Endothelial cell of umbilical vein (primary cell): ENCODE data around the gene KATNAL1. TPM values are rescaled to one million over a fixed set of nuclear protein-coding genes. Genes with fewer than 3 reads are reported as not detected.

ENCODE experiments used
- BruUV-seq: library from RNA; stranded (reverse); fragments of 400-500 nt; replicated peaks from 2 replicates; lab custom pipeline; 2021; lab: Mats Ljungman, UMichigan
- CTCF ChIA-PET: fragments of 300-600, 350-600 bp; sonication (Branson Sonifier 250); formaldehyde crosslinking; loops from one replicate; lab custom pipeline; 2021; ENCODE audit warnings: antibody characterized with exemption, inconsistent platforms; lab: Charles Lee
- POLR2A ChIA-PET: fragments of 300-600, 350-600 bp; sonication (Branson Sonifier 250); formaldehyde crosslinking; loops from one replicate; lab custom pipeline; 2021; ENCODE audit warnings: antibody characterized with exemption, inconsistent platforms; lab: Charles Lee
- DNase-seq: peaks from one replicate; pipeline ENCODE4 v3.0.0-alpha.2; 2011; ENCODE audit warnings: low read depth, low spot score
- FAIRE-seq: peaks from 2 replicates; lab custom pipeline; 2011; peaks lifted over from hg19 to GRCh38; lab: Jason Lieb, UNC
- H2AFZ ChIP-seq: 2 replicates; pipeline ENCODE4 v1.6.0; 2012; ENCODE audit warnings: low read depth, low read length, control low read depth, inconsistent platforms
- H3K27ac ChIP-seq: 2 replicates; pipeline ENCODE4 v1.5.1; 2011; ENCODE audit warnings: low read depth, mild to moderate bottlenecking, control low read depth, low read length, moderate library complexity; ENCODE audit not compliant: insufficient read depth
- H3K27me3 ChIP-seq, 2 experiments: 2 replicates each; pipeline versions ENCODE4 v1.6.0 to v1.6.1; 2011; ENCODE audit warnings: low read length in 2 of 2, mixed read lengths in 1 of 2; ENCODE audit not compliant: control insufficient read depth in 2 of 2, insufficient read depth in 2 of 2
- H3K36me3 ChIP-seq, 2 experiments: 2 replicates in 1 of 2; 3 replicates in 1 of 2; pipeline ENCODE4 v1.5.1; 2011; ENCODE audit warnings: low read length in 2 of 2, mild to moderate bottlenecking in 1 of 2, moderate library complexity in 1 of 2; ENCODE audit not compliant: control insufficient read depth in 2 of 2, insufficient read depth in 2 of 2; ENCODE audit errors: extremely low read depth in 1 of 2
- H3K4me1 ChIP-seq: 3 replicates; pipeline ENCODE4 v1.5.1; 2011; ENCODE audit warnings: mild to moderate bottlenecking, low read length; ENCODE audit not compliant: control insufficient read depth, insufficient read depth; ENCODE audit errors: extremely low read depth
- H3K4me2 ChIP-seq: 2 replicates; pipeline ENCODE4 v1.6.1; 2011; ENCODE audit warnings: low read length, control low read depth, mixed read lengths; ENCODE audit not compliant: insufficient read depth
- H3K4me3 ChIP-seq, 3 experiments: fragments of 200-600 bp in 1 of 3; sonication (generic), shearing (Covaris generic) in 1 of 3; replicated peaks in 1 of 3; 2 replicates each; pipeline ENCODE4 v1.5.1; 2011 to 2016; ENCODE audit warnings: control low read depth in 3 of 3, low read length in 3 of 3, mild to moderate bottlenecking in 2 of 3, inconsistent platforms in 1 of 3, low read depth in 1 of 3, moderate library complexity in 1 of 3; ENCODE audit not compliant: insufficient read depth in 1 of 3
- H3K79me2 ChIP-seq: 2 replicates; pipeline ENCODE4 v1.6.0; 2012; ENCODE audit warnings: low read length, inconsistent platforms; ENCODE audit not compliant: control insufficient read depth, insufficient read depth
- H3K9ac ChIP-seq: replicated peaks from 2 replicates; pipeline ENCODE3; 2011; ENCODE audit warnings: low read length, control low read depth; ENCODE audit not compliant: insufficient read depth; ENCODE audit errors: extremely low read depth
- H3K9me1 ChIP-seq: replicated peaks from 3 replicates; pipeline ENCODE4 v1.6.0; 2011; ENCODE audit warnings: mild to moderate bottlenecking, low read length; ENCODE audit not compliant: control insufficient read depth, insufficient read depth; ENCODE audit errors: extremely low read depth
- H3K9me3 ChIP-seq: replicated peaks from 2 replicates; pipeline ENCODE4 v1.5.1; 2012; ENCODE audit warnings: low read length, inconsistent platforms; ENCODE audit not compliant: control insufficient read depth, insufficient read depth
- H4K20me1 ChIP-seq: replicated peaks from 2 replicates; pipeline ENCODE3; 2011; ENCODE audit warnings: mild to moderate bottlenecking, low read length; ENCODE audit not compliant: control insufficient read depth, insufficient read depth; ENCODE audit errors: extremely low read depth
- CTCF ChIP-seq, 2 donors: IDR thresholded peaks; 1 replicate in 1 of 2; 2 replicates in 1 of 2; pipeline ENCODE4 v1.5.1; 2011; ENCODE audit warnings: low read length in 2 of 2, mild to moderate bottlenecking in 2 of 2, moderate library complexity in 2 of 2, control low read depth in 1 of 2, inconsistent platforms in 1 of 2, low read depth in 1 of 2; ENCODE audit not compliant: insufficient read depth in 1 of 2; ENCODE audit errors: extremely low read depth in 1 of 2
- EZH2 ChIP-seq: IDR thresholded peaks from 2 replicates; pipeline ENCODE4 v1.6.1; 2012; ENCODE audit warnings: borderline replicate concordance, low read depth, mild to moderate bottlenecking, moderate library complexity, low read length, inconsistent platforms; ENCODE audit not compliant: severe bottlenecking
- FOS ChIP-seq: IDR thresholded peaks from 2 replicates; pipeline ENCODE4 v1.6.1; 2011; ENCODE audit warnings: mild to moderate bottlenecking, low read length, moderate library complexity, borderline replicate concordance; ENCODE audit not compliant: insufficient read depth
- JUN ChIP-seq: IDR thresholded peaks from 2 replicates; pipeline ENCODE4 v1.6.1; 2011; ENCODE audit warnings: borderline replicate concordance, low read depth; ENCODE audit not compliant: insufficient read length, insufficient read depth
- MYC ChIP-seq: IDR thresholded peaks from one replicate; pipeline ENCODE4 v1.6.1; 2011; ENCODE audit warnings: mild to moderate bottlenecking, low read depth, low read length
- POLR2A ChIP-seq: IDR thresholded peaks from 2 replicates; pipeline ENCODE4 v1.6.1; 2012; ENCODE audit warnings: low read depth, mild to moderate bottlenecking, control low read depth, low read length
- POLR2AphosphoS5 ChIP-seq: IDR thresholded peaks from 2 replicates; pipeline ENCODE4 v1.6.1; 2012; ENCODE audit warnings: low read depth, mild to moderate bottlenecking, control low read depth, low read length, moderate library complexity; ENCODE audit not compliant: insufficient read depth
- dilution Hi-C: fragments of 300-500 bp; cut with MboI; formaldehyde crosslinking; loops from one replicate; pipeline ENCODE4 v1.15.0; 2019; ENCODE audit warnings: low sequenced_read_pairs; ENCODE audit not compliant: extremely low pct_ligation_motif_present
- intact Hi-C: fragments of 100-400 bp; cut with micrococcal nuclease; formaldehyde crosslinking; loops from one replicate; pipeline ENCODE4 v1.10.0; 2022
- polyA plus RNA-seq, 4 experiments: library from polyadenylated mRNA; depleted of rRNA in 3 of 4; stranded (reverse) in 3 of 4; unstranded in 1 of 4; fragments of >200 nt; gene quantifications; 2 replicates each; pipeline versions ENCODE4 v1.2.1 to v1.2.3, GENCODE V29; 2011 to 2012; ENCODE audit warnings: missing spikeins in 1 of 4
- total RNA-seq: library from RNA; stranded (reverse); gene quantifications from 2 replicates; pipeline ENCODE4 v1.2.3, GENCODE V29; 2021

KATNAL1 gene
- total and polyA plus RNA-seq, 2 donors (not counting 3 experiments of a cell fraction or from before 2014, with no cell fraction given), result 7.2 to 49.2 TPM

- BruUV-seq, result no TSS peak
- no peak for DNase-seq
- Histone ChIP-seq H3K9me3 (no peaks in the 10 kb centered on the region), H4K20me1 (no peaks in the 10 kb centered on the region), H3K36me3 (no peaks in the 10 kb centered on the region), H3K9me1 (no peaks in the 10 kb centered on the region), H2AFZ (no peak overlapping the region), H3K9ac (no peak overlapping the region), H3K4me2 (no peak overlapping the region), H3K4me1 (no peaks in the 10 kb centered on the region), H3K27me3 (no peaks in the 10 kb centered on the region), H3K4me3 (no peak overlapping the region), H3K79me2 (no peaks in the 10 kb centered on the region), H3K27ac (no peak overlapping the region)
- POLR2A ChIA-PET, result no interaction called here
- intact Hi-C loops, result no loop called here
- dilution Hi-C loops, result no loop called here
- CTCF ChIA-PET, result interaction anchor here (1.4 kb wide), 1 partner anchor 13 kb away, joined by 3 read pairs; no protein-coding TSS in a partner anchor
- FAIRE-seq, result peak; percentile 54
- TF ChIP-seq MYC (no peak), FOS (peak; percentile 59), JUN (no peak)
Observed at GRCh38 chr13:30191491-30192100, 115.8 kb downstream of the KATNAL1 start.

GRCh38 chr13:30186634-30187415 lies 120.5 kb downstream of the KATNAL1 start:
- ChIA-PET CTCF (no interaction called here), POLR2A (no interaction called here)
- H3K9me1 ChIP-seq, result no peaks in the 10 kb centered on the region
- no peak overlapping the region for H3K27ac ChIP-seq
- DNase-seq (no peak), FAIRE-seq (no peak)
- H3K27me3 ChIP-seq, result no peaks in the 10 kb centered on the region
- no peak overlapping the region for H3K4me3 ChIP-seq
- no peaks in the 10 kb centered on the region for H3K79me2 ChIP-seq
- no peak overlapping the region for H3K4me2 ChIP-seq
- H3K4me1 ChIP-seq, result no peaks in the 10 kb centered on the region
- dilution Hi-C loops (no loop called here), intact Hi-C loops (no loop called here)
- H3K36me3 ChIP-seq, result no peaks in the 10 kb centered on the region
- no peak for TF ChIP-seq MYC
- no peak for TF ChIP-seq POLR2AphosphoS5
- TF ChIP-seq EZH2, result no peak
- no peak for TF ChIP-seq CTCF (IDR thresholded peaks at IDR 0.05; ENCODE audit: extremely low read depth in 1 of 2, insufficient read depth in 1 of 2, low read depth in 1 of 2, low read length in 2 of 2)
- no peak for TF ChIP-seq POLR2A
- TF ChIP-seq JUN, result no peak
- no peak overlapping the region for H2AFZ ChIP-seq
- H3K9me3 ChIP-seq, result no peaks in the 10 kb centered on the region
- no peaks in the 10 kb centered on the region for H4K20me1 ChIP-seq
- H3K9ac ChIP-seq, result no peak overlapping the region
- no TSS peak for BruUV-seq
